DOHH2 (cell line): ENCODE measurements around the gene ZFYVE1.
A peak's percentile ranks its signal among the peaks of the same experiment; 100 is the strongest.

Source experiments
- H3F3A ChIP-seq: fragments of 200-600 bp; sonication (generic), shearing (Covaris generic); 2 replicates; pipeline ENCODE4 v1.6.0; 2016; ENCODE audit warnings: antibody characterized with exemption, mild to moderate bottlenecking; ENCODE audit not compliant: control insufficient read depth, insufficient read depth
- H3K27ac ChIP-seq: fragments of 200-600 bp; sonication (generic); 2 replicates; pipeline ENCODE4 v1.5.1; 2014; ENCODE audit warnings: low read depth, mild to moderate bottlenecking, low read length, moderate library complexity
- H3K27me3 ChIP-seq: fragments of 200-600 bp; sonication (generic); 2 replicates; pipeline ENCODE4 v1.6.1; 2014; ENCODE audit warnings: mild to moderate bottlenecking, low read length, mixed read lengths; ENCODE audit not compliant: control insufficient read depth
- H3K36me3 ChIP-seq: fragments of 200-600 bp; sonication (generic); 2 replicates; pipeline ENCODE4 v1.6.1; 2014; ENCODE audit warnings: mild to moderate bottlenecking, low read length, moderate library complexity, mixed read lengths; ENCODE audit not compliant: control insufficient read depth
- H3K4me1 ChIP-seq: fragments of 200-600 bp; sonication (generic); 2 replicates; pipeline ENCODE4 v1.6.1; 2014; ENCODE audit warnings: mild to moderate bottlenecking, low read length, mixed read lengths; ENCODE audit not compliant: control insufficient read depth
- H3K4me2 ChIP-seq: fragments of 200-600 bp; sonication (generic); 2 replicates; pipeline ENCODE4 v1.6.0; 2014; ENCODE audit warnings: mild to moderate bottlenecking, low read length, moderate library complexity
- H3K4me3 ChIP-seq: fragments of 200-600 bp; sonication (generic); 2 replicates; pipeline ENCODE4 v1.5.1; 2014; ENCODE audit warnings: mild to moderate bottlenecking, low read length, mixed read lengths
- H3K79me2 ChIP-seq: fragments of 200-600 bp; sonication (generic); 2 replicates; pipeline ENCODE4 v1.6.1; 2014; ENCODE audit warnings: mild to moderate bottlenecking, low read length, mixed read lengths; ENCODE audit not compliant: control insufficient read depth
- H3K9me2 ChIP-seq: fragments of 200-600 bp; sonication (generic); replicated peaks from 2 replicates; pipeline ENCODE4 v1.6.1; 2014; ENCODE audit warnings: mild to moderate bottlenecking, low read length, mixed read lengths; ENCODE audit not compliant: control insufficient read depth
- H3K9me3 ChIP-seq: fragments of 200-600 bp; sonication (generic); 2 replicates; pipeline ENCODE4 v1.6.1; 2014; ENCODE audit warnings: antibody characterized with exemption, low read length, mixed read lengths; ENCODE audit not compliant: control insufficient read depth, insufficient read depth
- H4K20me1 ChIP-seq: fragments of 200-600 bp; sonication (generic); 2 replicates; pipeline ENCODE4 v1.6.0; 2014; ENCODE audit warnings: low read depth, mild to moderate bottlenecking, antibody characterized with exemption, low read length, moderate library complexity; ENCODE audit not compliant: control insufficient read depth, insufficient read depth
- EZH2phosphoT487 ChIP-seq: fragments of 200-600 bp; sonication (generic); IDR thresholded peaks from 2 replicates; pipeline ENCODE4 v1.6.1; 2017; ENCODE audit warnings: borderline replicate concordance, mild to moderate bottlenecking, antibody characterized with exemption, low read length, moderate library complexity, mixed read lengths
- TF ChIP-seq, protein P1 (sequence below): fragments of 200-600 bp; sonication (generic); IDR thresholded peaks from one replicate; pipeline ENCODE4 v1.5.1; 2014; ENCODE audit warnings: antibody characterized with exemption, mild to moderate bottlenecking, low read depth, low read length; ENCODE audit not compliant: poor library complexity, severe bottlenecking

The ZFYVE1 gene

DNA sequence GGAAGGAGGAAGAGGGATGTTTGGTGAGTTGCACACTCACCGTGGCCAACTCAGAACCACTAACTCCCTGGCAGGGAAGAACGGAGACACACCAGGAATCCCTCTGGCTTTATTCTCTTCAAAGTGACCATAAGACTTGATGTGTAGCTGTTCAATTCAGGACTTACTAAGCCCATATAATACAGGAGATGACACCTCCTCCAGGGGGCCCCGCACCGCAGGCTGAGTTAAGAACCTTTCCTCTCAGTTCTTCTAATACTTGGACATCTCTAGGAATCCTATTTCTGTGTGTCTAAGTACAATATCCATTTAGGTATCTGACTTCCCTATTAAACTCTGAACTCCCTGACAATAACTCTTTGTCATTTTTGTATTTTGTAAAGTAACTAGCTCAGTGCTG, 51.1 kb downstream of the ZFYVE1 start:
- Histone ChIP-seq H3K36me3 (no peaks in the 10 kb centered on the region), H3K27me3 (no peaks in the 10 kb centered on the region), H3K79me2 (no peaks in the 10 kb centered on the region), H3F3A (peaks cover 3% of the 10 kb centered on the region; the same call in 1 of the 2 replicates), H3K9me3 (no peaks in the 10 kb centered on the region), H3K4me3 (no peak overlapping the region), H3K9me2 (no peaks in the 10 kb centered on the region), H3K27ac (no peak overlapping the region), H3K4me2 (no peak overlapping the region), H4K20me1 (no peaks in the 10 kb centered on the region), H3K4me1 (no peaks in the 10 kb centered on the region)
- TF ChIP-seq, protein P1, sequence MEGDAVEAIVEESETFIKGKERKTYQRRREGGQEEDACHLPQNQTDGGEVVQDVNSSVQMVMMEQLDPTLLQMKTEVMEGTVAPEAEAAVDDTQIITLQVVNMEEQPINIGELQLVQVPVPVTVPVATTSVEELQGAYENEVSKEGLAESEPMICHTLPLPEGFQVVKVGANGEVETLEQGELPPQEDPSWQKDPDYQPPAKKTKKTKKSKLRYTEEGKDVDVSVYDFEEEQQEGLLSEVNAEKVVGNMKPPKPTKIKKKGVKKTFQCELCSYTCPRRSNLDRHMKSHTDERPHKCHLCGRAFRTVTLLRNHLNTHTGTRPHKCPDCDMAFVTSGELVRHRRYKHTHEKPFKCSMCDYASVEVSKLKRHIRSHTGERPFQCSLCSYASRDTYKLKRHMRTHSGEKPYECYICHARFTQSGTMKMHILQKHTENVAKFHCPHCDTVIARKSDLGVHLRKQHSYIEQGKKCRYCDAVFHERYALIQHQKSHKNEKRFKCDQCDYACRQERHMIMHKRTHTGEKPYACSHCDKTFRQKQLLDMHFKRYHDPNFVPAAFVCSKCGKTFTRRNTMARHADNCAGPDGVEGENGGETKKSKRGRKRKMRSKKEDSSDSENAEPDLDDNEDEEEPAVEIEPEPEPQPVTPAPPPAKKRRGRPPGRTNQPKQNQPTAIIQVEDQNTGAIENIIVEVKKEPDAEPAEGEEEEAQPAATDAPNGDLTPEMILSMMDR: peak; percentile 25
- no peak for TF ChIP-seq EZH2phosphoT487

DNA sequence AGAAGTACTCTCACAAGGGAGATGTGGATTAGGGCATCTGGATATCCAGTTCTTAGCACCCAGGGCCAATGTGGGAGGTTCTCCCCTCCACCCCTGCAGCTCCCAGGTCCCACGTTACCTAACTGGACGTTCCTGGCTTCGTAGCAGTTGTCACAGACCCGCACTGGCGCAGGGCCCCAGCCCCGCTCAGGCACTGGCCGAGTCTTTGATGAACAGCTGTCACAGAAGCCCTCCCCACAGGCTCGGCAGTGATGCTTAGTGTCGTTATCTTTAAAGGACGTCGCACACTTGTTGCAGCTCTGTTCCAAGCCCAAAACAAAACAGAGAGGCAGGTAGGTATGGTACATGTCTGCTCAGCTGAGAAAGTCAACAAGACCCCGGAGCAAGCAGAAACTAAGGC, 52.2 kb downstream of the ZFYVE1 start:
- Histone ChIP-seq H3K27ac (no peak overlapping the region), H3K4me3 (no peak overlapping the region), H3K36me3 (no peaks in the 10 kb centered on the region), H3K9me2 (no peaks in the 10 kb centered on the region), H4K20me1 (no peaks in the 10 kb centered on the region), H3K27me3 (no peaks in the 10 kb centered on the region), H3K79me2 (no peaks in the 10 kb centered on the region), H3F3A (peaks cover 3% of the 10 kb centered on the region; the same call in 1 of the 2 replicates), H3K4me1 (no peaks in the 10 kb centered on the region), H3K4me2 (no peak overlapping the region), H3K9me3 (no peaks in the 10 kb centered on the region)
- TF ChIP-seq, protein P1: no peak
- no peak for TF ChIP-seq EZH2phosphoT487

DNA sequence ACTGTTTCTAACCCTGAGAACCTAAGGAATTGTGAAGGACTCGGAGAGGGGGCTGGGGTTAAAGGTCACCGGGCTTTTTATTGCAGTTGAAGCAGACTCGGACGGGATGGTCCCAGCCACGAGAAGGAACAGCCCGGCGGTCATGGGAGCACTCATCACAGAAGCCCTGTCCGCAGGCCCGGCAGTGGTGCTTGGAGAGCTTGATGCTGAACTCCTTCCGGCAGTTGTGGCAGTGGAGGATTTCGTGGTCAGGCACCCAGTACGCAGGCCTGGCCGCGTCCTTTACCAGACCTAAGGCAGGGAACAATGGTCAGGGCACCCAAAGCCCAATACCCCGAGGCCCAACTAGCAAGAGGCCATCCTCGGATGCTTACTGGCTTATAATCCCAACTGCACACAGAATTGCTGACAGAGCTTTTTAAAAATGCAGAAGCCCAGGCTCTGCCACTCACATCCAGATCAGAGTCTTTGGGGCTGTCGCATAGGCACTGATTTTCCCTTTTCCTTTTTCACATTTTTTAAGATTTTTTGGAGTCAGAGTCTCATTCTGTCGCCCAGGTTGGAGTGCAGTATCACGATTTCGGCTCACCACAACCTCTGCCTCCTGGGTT, 56.0 kb downstream of the ZFYVE1 start:
- no peak overlapping the region for H3K27ac ChIP-seq
- H3F3A ChIP-seq: no peaks in the 10 kb centered on the region
- no peaks in the 10 kb centered on the region for H4K20me1 ChIP-seq
- H3K79me2 ChIP-seq: no peaks in the 10 kb centered on the region
- no peak overlapping the region for H3K4me3 ChIP-seq
- no peaks in the 10 kb centered on the region for H3K9me2 ChIP-seq
- no peaks in the 10 kb centered on the region for H3K4me1 ChIP-seq
- H3K9me3 ChIP-seq: no peaks in the 10 kb centered on the region
- H3K4me2 ChIP-seq: no peak overlapping the region
- H3K27me3 ChIP-seq: no peaks in the 10 kb centered on the region
- H3K36me3 ChIP-seq: no peaks in the 10 kb centered on the region
- no peak for TF ChIP-seq EZH2phosphoT487
- TF ChIP-seq, protein P1: no peak
